Endothelial cell of umbilical vein (primary cell): ENCODE results near the gene DMXL2.
"Not testable (repeated sequence)": the region's sequence is repeated elsewhere in the genome, so short reads cannot be mapped to it uniquely, and the experiment has no call there.

Source experiments
- EZH2 ChIP-seq: IDR thresholded peaks from 2 replicates; pipeline ENCODE4 v1.6.1; 2012; ENCODE audit warnings: borderline replicate concordance, low read depth, mild to moderate bottlenecking, moderate library complexity, low read length, inconsistent platforms; ENCODE audit not compliant: severe bottlenecking
- FOS ChIP-seq: IDR thresholded peaks from 2 replicates; pipeline ENCODE4 v1.6.1; 2011; ENCODE audit warnings: mild to moderate bottlenecking, low read length, moderate library complexity, borderline replicate concordance; ENCODE audit not compliant: insufficient read depth
- GATA2 ChIP-seq: IDR thresholded peaks from 2 replicates; pipeline ENCODE4 v1.7.0; 2011; ENCODE audit warnings: low read depth, mild to moderate bottlenecking, moderate library complexity, mixed read lengths, low read length; ENCODE audit not compliant: insufficient read length, insufficient read depth
- JUN ChIP-seq: IDR thresholded peaks from 2 replicates; pipeline ENCODE4 v1.6.1; 2011; ENCODE audit warnings: borderline replicate concordance, low read depth; ENCODE audit not compliant: insufficient read length, insufficient read depth
- MYC ChIP-seq: IDR thresholded peaks from one replicate; pipeline ENCODE4 v1.6.1; 2011; ENCODE audit warnings: mild to moderate bottlenecking, low read depth, low read length
- POLR2A ChIP-seq: IDR thresholded peaks from 2 replicates; pipeline ENCODE4 v1.6.1; 2012; ENCODE audit warnings: low read depth, mild to moderate bottlenecking, control low read depth, low read length
- POLR2AphosphoS5 ChIP-seq: IDR thresholded peaks from 2 replicates; pipeline ENCODE4 v1.6.1; 2012; ENCODE audit warnings: low read depth, mild to moderate bottlenecking, control low read depth, low read length, moderate library complexity; ENCODE audit not compliant: insufficient read depth
- TF ChIP-seq, protein P1 (sequence below), 2 donors: IDR thresholded peaks; 1 replicate in 1 of 2; 2 replicates in 1 of 2; pipeline ENCODE4 v1.5.1; 2011; ENCODE audit warnings: low read length in 2 of 2, mild to moderate bottlenecking in 2 of 2, moderate library complexity in 2 of 2, control low read depth in 1 of 2, inconsistent platforms in 1 of 2, low read depth in 1 of 2; ENCODE audit not compliant: insufficient read depth in 1 of 2; ENCODE audit errors: extremely low read depth in 1 of 2
- TF ChIP-seq, protein P2 (sequence below): IDR thresholded peaks from 2 replicates; pipeline ENCODE4 v1.6.1; 2011; ENCODE audit not compliant: insufficient read depth, insufficient read length

DNA sequence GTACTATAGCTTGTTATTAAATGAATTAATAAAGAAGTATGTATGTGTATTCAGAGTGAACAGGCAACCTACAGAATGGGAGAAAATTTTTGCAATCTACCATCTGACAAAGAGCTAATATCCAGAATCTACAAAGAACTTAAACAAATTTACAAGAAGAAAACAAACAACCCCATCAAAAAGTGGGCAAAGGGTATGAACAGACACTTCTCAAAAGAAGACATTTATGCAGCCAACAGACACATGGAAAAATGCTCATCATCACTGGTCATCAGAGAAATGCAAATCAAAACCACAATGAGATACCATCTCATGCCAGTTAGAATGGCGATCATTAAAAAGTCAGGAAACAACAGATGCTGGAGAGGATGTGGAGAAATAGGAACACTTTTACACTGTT, 25.5 kb upstream of the DMXL2 start:
- not testable (repeated sequence) for TF ChIP-seq POLR2A, EZH2, JUN, POLR2AphosphoS5, FOS, GATA2, MYC
- TF ChIP-seq, protein P1, sequence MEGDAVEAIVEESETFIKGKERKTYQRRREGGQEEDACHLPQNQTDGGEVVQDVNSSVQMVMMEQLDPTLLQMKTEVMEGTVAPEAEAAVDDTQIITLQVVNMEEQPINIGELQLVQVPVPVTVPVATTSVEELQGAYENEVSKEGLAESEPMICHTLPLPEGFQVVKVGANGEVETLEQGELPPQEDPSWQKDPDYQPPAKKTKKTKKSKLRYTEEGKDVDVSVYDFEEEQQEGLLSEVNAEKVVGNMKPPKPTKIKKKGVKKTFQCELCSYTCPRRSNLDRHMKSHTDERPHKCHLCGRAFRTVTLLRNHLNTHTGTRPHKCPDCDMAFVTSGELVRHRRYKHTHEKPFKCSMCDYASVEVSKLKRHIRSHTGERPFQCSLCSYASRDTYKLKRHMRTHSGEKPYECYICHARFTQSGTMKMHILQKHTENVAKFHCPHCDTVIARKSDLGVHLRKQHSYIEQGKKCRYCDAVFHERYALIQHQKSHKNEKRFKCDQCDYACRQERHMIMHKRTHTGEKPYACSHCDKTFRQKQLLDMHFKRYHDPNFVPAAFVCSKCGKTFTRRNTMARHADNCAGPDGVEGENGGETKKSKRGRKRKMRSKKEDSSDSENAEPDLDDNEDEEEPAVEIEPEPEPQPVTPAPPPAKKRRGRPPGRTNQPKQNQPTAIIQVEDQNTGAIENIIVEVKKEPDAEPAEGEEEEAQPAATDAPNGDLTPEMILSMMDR (IDR thresholded peaks at IDR 0.05; ENCODE audit: extremely low read depth in 1 of 2, insufficient read depth in 1 of 2, low read depth in 1 of 2, low read length in 2 of 2): not testable (repeated sequence)
- TF ChIP-seq, protein P2, sequence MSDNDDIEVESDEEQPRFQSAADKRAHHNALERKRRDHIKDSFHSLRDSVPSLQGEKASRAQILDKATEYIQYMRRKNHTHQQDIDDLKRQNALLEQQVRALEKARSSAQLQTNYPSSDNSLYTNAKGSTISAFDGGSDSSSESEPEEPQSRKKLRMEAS: not testable (repeated sequence)
